ENCODE measurements around the gene DDX11.
"Not testable (repeated sequence)": the region's sequence is repeated elsewhere in the genome, so short reads cannot be mapped to it uniquely, and the experiment has no call there.

- TF ChIP-seq, protein P1, sequence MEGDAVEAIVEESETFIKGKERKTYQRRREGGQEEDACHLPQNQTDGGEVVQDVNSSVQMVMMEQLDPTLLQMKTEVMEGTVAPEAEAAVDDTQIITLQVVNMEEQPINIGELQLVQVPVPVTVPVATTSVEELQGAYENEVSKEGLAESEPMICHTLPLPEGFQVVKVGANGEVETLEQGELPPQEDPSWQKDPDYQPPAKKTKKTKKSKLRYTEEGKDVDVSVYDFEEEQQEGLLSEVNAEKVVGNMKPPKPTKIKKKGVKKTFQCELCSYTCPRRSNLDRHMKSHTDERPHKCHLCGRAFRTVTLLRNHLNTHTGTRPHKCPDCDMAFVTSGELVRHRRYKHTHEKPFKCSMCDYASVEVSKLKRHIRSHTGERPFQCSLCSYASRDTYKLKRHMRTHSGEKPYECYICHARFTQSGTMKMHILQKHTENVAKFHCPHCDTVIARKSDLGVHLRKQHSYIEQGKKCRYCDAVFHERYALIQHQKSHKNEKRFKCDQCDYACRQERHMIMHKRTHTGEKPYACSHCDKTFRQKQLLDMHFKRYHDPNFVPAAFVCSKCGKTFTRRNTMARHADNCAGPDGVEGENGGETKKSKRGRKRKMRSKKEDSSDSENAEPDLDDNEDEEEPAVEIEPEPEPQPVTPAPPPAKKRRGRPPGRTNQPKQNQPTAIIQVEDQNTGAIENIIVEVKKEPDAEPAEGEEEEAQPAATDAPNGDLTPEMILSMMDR (IDR thresholded peaks at IDR 0.05), result not testable (repeated sequence)
- TF ChIP-seq EZH2 (IDR thresholded peaks at IDR 0.05; ENCODE audit: borderline replicate concordance, insufficient read depth, low read depth, low read length, poor library complexity, severe bottlenecking), result not testable (repeated sequence)
Observed at GRCh38 chr12:31077998-31078397, 4.3 kb downstream of the DDX11 start.

Data from B cell (primary cell).